ENCODE data around the gene C7orf25. TPM values are rescaled to one million over a fixed set of nuclear protein-coding genes. Genes with fewer than 3 reads are reported as not detected.
"Not testable (repeated sequence)": the region's sequence is repeated elsewhere in the genome, so short reads cannot be mapped to it uniquely, and the experiment has no call there.

C7orf25 gene
- total RNA-seq, 1 donor from 2014 or later = 9.2 TPM

GRCh38 chr7:42928754-42929153 is 16.9 kb upstream of the C7orf25 start:
- DNase-seq = no peak

GRCh38 chr7:42926204-42926603 is 14.3 kb upstream of the C7orf25 start:
- no peak for DNase-seq

- no peak for DNase-seq
Observed at GRCh38 chr7:42925630-42926029, 13.8 kb upstream of the C7orf25 start.

GRCh38 chr7:42924223-42924838 is 12.5 kb upstream of the C7orf25 start:
- DNase-seq = no peak

- DNase-seq = no peak
Observed at GRCh38 chr7:42922017-42922753, 10.3 kb upstream of the C7orf25 start.

GRCh38 chr7:42915356-42915755 is 3.5 kb upstream of the C7orf25 start:
- DNase-seq = no peak

GRCh38 chr7:42914421-42915045 is 2.7 kb upstream of the C7orf25 start:
- no peak for DNase-seq

- no peak for DNase-seq
Observed at GRCh38 chr7:42914009-42914408, 2.1 kb upstream of the C7orf25 start.

GRCh38 chr7:42913591-42913990 is 1.7 kb upstream of the C7orf25 start:
- no peak for DNase-seq

GRCh38 chr7:42910306-42910705 is 1.6 kb downstream of the C7orf25 start:
- peak; percentile 3 for DNase-seq

GRCh38 chr7:42907316-42907715 is 4.6 kb downstream of the C7orf25 start:
- DNase-seq = no peak

GRCh38 chr7:42906181-42906580 is 5.7 kb downstream of the C7orf25 start:
- no peak for DNase-seq

GRCh38 chr7:42902331-42902730 is 9.5 kb downstream of the C7orf25 start:
- DNase-seq = no peak

- no peak for DNase-seq
Observed at GRCh38 chr7:42900842-42901241, 11.0 kb downstream of the C7orf25 start.

GRCh38 chr7:42893346-42894240 is 18.3 kb downstream of the C7orf25 start:
- no peak for DNase-seq

GRCh38 chr7:42886893-42887505 is 24.9 kb downstream of the C7orf25 start:
- DNase-seq = no peak

GRCh38 chr7:42886129-42886528 is 25.7 kb downstream of the C7orf25 start:
- DNase-seq = no peak

- not testable (repeated sequence) for DNase-seq
Observed at GRCh38 chr7:42885183-42885582, 26.7 kb downstream of the C7orf25 start.

- DNase-seq = no peak
Observed at GRCh38 chr7:42883950-42884349, 27.9 kb downstream of the C7orf25 start.

- DNase-seq = no peak
Observed at GRCh38 chr7:42880392-42880791, 31.5 kb downstream of the C7orf25 start.

- no peak for DNase-seq
Observed at GRCh38 chr7:42878303-42878702, 33.6 kb downstream of the C7orf25 start.

GRCh38 chr7:42877862-42878261 is 34.0 kb downstream of the C7orf25 start:
- no peak for DNase-seq

Measured in occipital lobe (tissue), 2 donors.